Kidney (tissue), 14 donors: ENCODE results near the gene ZNF19. TPM values are rescaled to one million over a fixed set of nuclear protein-coding genes. Genes with fewer than 3 reads are reported as not detected.

Experiments
- DNase-seq, 5 donors: peaks; one replicate each; pipeline ENCODE4 v3.0.0-alpha.2; 2013 to 2020
- FAIRE-seq: peaks from 2 replicates; lab custom pipeline; 2012; peaks lifted over from hg19 to GRCh38; lab: Jason Lieb, UNC
- H3K27ac ChIP-seq, 2 donors: one replicate each; pipeline ENCODE4 v1.7.0; 2013; ENCODE audit warnings: low read depth in 2 of 2, low read length in 2 of 2, inconsistent platforms in 1 of 2
- H3K27me3 ChIP-seq: one replicate; pipeline ENCODE4 v1.7.1; 2013; ENCODE audit warnings: low read length, inconsistent platforms; ENCODE audit not compliant: control insufficient read depth, insufficient read depth
- H3K36me3 ChIP-seq, 3 donors: one replicate each; pipeline versions ENCODE4 v1.7.0 to v1.7.1; 2013; ENCODE audit warnings: low read length in 3 of 3, control low read depth in 1 of 3, inconsistent platforms in 1 of 3; ENCODE audit not compliant: insufficient read depth in 3 of 3, control insufficient read depth in 2 of 3
- H3K4me1 ChIP-seq, 3 donors: one replicate each; pipeline versions ENCODE4 v1.7.0 to v1.7.1; 2013; ENCODE audit warnings: low read length in 3 of 3, inconsistent platforms in 1 of 3, low read depth in 1 of 3; ENCODE audit not compliant: control insufficient read depth in 2 of 3, insufficient read depth in 2 of 3
- H3K4me3 ChIP-seq, 3 donors: one replicate each; pipeline versions ENCODE4 v1.7.0 to v1.8.1; 2013; ENCODE audit warnings: low read length in 3 of 3, control low read depth in 1 of 3, inconsistent platforms in 1 of 3
- H3K9ac ChIP-seq, 3 donors: one replicate each; pipeline versions ENCODE4 v1.7.0 to v1.7.1; 2013; ENCODE audit warnings: low read length in 3 of 3, control low read depth in 1 of 3, inconsistent platforms in 1 of 3
- H3K9me3 ChIP-seq, 3 donors: one replicate each; pipeline versions ENCODE4 v1.7.0 to v1.7.1; 2013; ENCODE audit warnings: low read length in 3 of 3, control low read depth in 1 of 3, inconsistent platforms in 1 of 3; ENCODE audit not compliant: control insufficient read depth in 2 of 3, insufficient read depth in 1 of 3
- CTCF ChIP-seq: IDR thresholded peaks from 3 replicates; pipeline ENCODE4 v1.5.1; 2012; ENCODE audit warnings: mild to moderate bottlenecking, moderate library complexity, borderline replicate concordance; ENCODE audit not compliant: insufficient read depth; ENCODE audit errors: extremely low read depth
- intact Hi-C: fragments of 100-400 bp; cut with DNase I; formaldehyde crosslinking; loops from one replicate; pipeline ENCODE4 v1.11.1; 2022
- polyA plus RNA-seq: library from polyadenylated mRNA; stranded (reverse); fragments of 350-450 nt; fragmentation: Illumina TruSeq; extraction: RNeasy Lipid Tissue Mini Kit (QIAGEN cat#74804); gene quantifications from one replicate; pipeline ENCODE4 v1.2.3, GENCODE V29; 2014; ENCODE audit warnings: low read depth, low replicate concordance; ENCODE audit not compliant: insufficient read depth
- total RNA-seq: library from RNA; stranded (reverse); fragmentation: NEBNext Ultra II Directional; extraction: Animal tissue kit (Norgen Biotek cat#: 25700); gene quantifications from one replicate; pipeline ENCODE4 v1.2.1, GENCODE V29; 2021
- donor health status: control.
- donor health status: control.
- donor health status: control.
- donor health status: control.
- donor health status: control.
- donor health status: DM: yes; HTN: yes; CAD: no.
- donor health status: Normal renal cell carcinoma (clear cell type).

Gene ZNF19
- total and polyA plus RNA-seq, 2 donors from 2014 or later: 5.9 to 22.3 TPM

DNA sequence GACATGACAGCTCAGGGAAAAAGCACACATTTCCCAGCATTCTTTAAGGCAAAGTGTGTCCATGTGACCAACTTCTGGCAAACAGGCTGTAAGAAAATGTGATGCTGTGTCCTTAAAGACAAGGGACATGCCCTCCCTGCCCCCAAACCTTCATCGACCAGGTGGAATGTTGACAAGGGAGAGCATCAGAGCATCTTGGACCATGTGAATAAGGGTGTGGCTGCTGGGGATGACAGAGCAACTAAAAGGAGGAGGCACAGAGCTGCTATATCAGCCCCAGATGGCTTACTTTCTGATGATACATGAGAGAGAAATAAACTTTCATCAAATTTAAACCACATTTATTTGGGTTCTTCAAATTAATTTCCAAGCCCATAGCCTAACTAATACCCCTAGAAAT is 24.9 kb downstream of the ZNF19 start:
- peaks cover 0 to 4% (median 4%) of the 10 kb centered on the region in 3 donors for H3K4me1 ChIP-seq
- H3K27me3 ChIP-seq: no peaks in the 10 kb centered on the region
- no peak overlapping the region for H3K27ac ChIP-seq
- H3K4me3 ChIP-seq: no peak overlapping the region
- H3K9me3 ChIP-seq: no peaks in the 10 kb centered on the region
- DNase-seq (no peak), FAIRE-seq (no peak)
- peaks cover 0 to 1% (median 0%) of the 10 kb centered on the region in 3 donors for H3K36me3 ChIP-seq
- no peak for TF ChIP-seq CTCF
- intact Hi-C loops: no loop called here
- no peak overlapping the region for H3K9ac ChIP-seq

GRCh38 chr16:71461686-71462648 is 27.2 kb downstream of the ZNF19 start, which contains the start of gene ZNF23:
Gene ZNF23 (minus strand): TSS chr16:71462247. CDS start chr16:71456796, 5,451 bp downstream.
- Histone ChIP-seq H3K4me1 (peaks cover 0 to 4% (median 4%) of the 10 kb centered on the region in 3 donors), H3K4me3 (peak within 1 kb of the TSS; percentile 83 to 99 (median 99)), H3K9me3 (no peaks in the 10 kb centered on the region), H3K9ac (peak within 1 kb of the TSS; percentile 81 to 99 (median 96)), H3K36me3 (no peaks in the 10 kb centered on the region), H3K27me3 (no peaks in the 10 kb centered on the region), H3K27ac (peak within 1 kb of the TSS; percentile 80)
- peak; percentile 21 for TF ChIP-seq CTCF
- intact Hi-C loops: no loop called here
- peak; percentile 89 to 96 (median 89) for DNase-seq
- no peak for FAIRE-seq

DNA sequence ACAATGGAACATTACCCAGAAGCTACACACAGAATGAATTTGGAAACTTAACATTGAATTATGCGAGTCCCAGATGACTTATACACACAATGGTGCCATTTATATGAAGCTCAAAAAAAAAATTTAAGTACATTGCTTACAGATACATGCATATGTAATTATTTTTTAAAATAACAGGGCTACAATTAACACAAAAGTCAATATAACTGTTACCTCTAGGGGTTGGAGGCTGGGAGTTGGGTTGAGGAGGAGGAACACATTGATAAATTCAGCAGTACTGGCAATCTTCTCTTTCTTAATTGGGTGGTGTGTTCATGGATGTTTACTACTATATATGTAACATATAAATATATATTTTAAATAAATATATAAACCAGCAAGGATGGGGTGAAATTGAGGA is 28.2 kb downstream of the ZNF19 start:
- Histone ChIP-seq H3K27me3 (no peaks in the 10 kb centered on the region), H3K9ac (no peak overlapping the region), H3K9me3 (no peaks in the 10 kb centered on the region), H3K36me3 (peaks cover 0 to 4% (median 0%) of the 10 kb centered on the region in 3 donors), H3K4me3 (peak overlapping the region in 2 of 3 donors; percentile 99), H3K27ac (no peak overlapping the region), H3K4me1 (peaks cover 0 to 4% (median 4%) of the 10 kb centered on the region in 3 donors)
- intact Hi-C loops: no loop called here
- no peak for DNase-seq
- FAIRE-seq: no peak
- no peak for TF ChIP-seq CTCF
